HCT116 (cell line): ENCODE data around the gene FGD4. TPM values are rescaled to one million over a fixed set of nuclear protein-coding genes. Genes with fewer than 3 reads are reported as not detected.

ENCODE experiments used
- ATAC-seq: fragments of 200-7000 bp; cut with Tn5 transposase; 2 replicates; pipeline ENCODE4 v1.9.1; 2020; ENCODE audit warnings: mild to moderate bottlenecking, moderate library complexity
- BruUV-seq: library from RNA; stranded (reverse); fragments of 400-500 nt; replicated peaks from 2 replicates; lab custom pipeline; 2021; lab: Mats Ljungman, UMichigan
- CTCF ChIA-PET: fragments of 300-600 bp; sonication (Branson Sonifier 250); formaldehyde crosslinking; loops from one replicate; lab custom pipeline; 2021; ENCODE audit warnings: antibody characterized with exemption; lab: Charles Lee
- POLR2A ChIA-PET: fragments of 300-600, 350-600 bp; sonication (Branson Sonifier 250); formaldehyde crosslinking; loops from one replicate; lab custom pipeline; 2021; ENCODE audit warnings: antibody characterized with exemption; lab: Charles Lee
- RAD21 ChIA-PET, 2 experiments: fragments of 300-600 bp; sonication (Branson Sonifier 250); formaldehyde crosslinking; loops; one replicate each; lab custom pipeline; 2023; ENCODE audit warnings: low total read pairs in 2 of 2; ENCODE audit not compliant: uncharacterized antibody in 2 of 2, unreplicated experiment in 2 of 2, low non-redundant PET in 1 of 2; lab: Charles Lee
- DNase-seq: peaks from one replicate; pipeline ENCODE4 v3.0.0-alpha.2; 2010; ENCODE audit warnings: low read depth, low spot score
- H2AFZ ChIP-seq: fragments of 200-600 bp; shearing (Covaris generic), sonication (generic); 2 replicates; pipeline ENCODE4 v1.6.1; 2017; ENCODE audit warnings: low read depth, mixed run types, mixed read lengths, antibody characterized with exemption, low read length; ENCODE audit not compliant: poor library complexity, severe bottlenecking
- H3K27ac ChIP-seq: 2 replicates; pipeline ENCODE4 v1.5.1; 2012; ENCODE audit warnings: low read depth, low read length
- H3K27me3 ChIP-seq: fragments of 200-600 bp; sonication (generic); 2 replicates; pipeline ENCODE4 v1.6.1; 2016; ENCODE audit warnings: mixed run types, low read length, mixed read lengths; ENCODE audit not compliant: insufficient read depth
- H3K36me3 ChIP-seq, 2 experiments: fragments of 200-500 bp in 1 of 2; fragments of 200-600 bp in 1 of 2; sonication (Bioruptor generic) in 1 of 2; sonication (generic) in 1 of 2; 2 replicates each; pipeline versions ENCODE4 v1.5.1 to v1.6.1; 2014 to 2016; ENCODE audit warnings: low read length in 2 of 2, inconsistent platforms in 1 of 2, mixed read lengths in 1 of 2, mixed run types in 1 of 2; ENCODE audit not compliant: insufficient read depth in 2 of 2, control insufficient read depth in 1 of 2
- H3K4me1 ChIP-seq, 2 experiments: fragments of 200-600 bp in 1 of 2; sonication (generic) in 1 of 2; 2 replicates each; pipeline versions ENCODE4 v1.5.1 to v1.6.1; 2012 to 2017; ENCODE audit warnings: low read length in 2 of 2, inconsistent platforms in 1 of 2, mild to moderate bottlenecking in 1 of 2, mixed read lengths in 1 of 2, mixed run types in 1 of 2, moderate library complexity in 1 of 2; ENCODE audit not compliant: insufficient read depth in 2 of 2, control insufficient read depth in 1 of 2
- H3K4me2 ChIP-seq: fragments of 200-600 bp; sonication (generic); 2 replicates; pipeline ENCODE4 v1.6.1; 2017; ENCODE audit warnings: mixed run types, low read length, mixed read lengths
- H3K4me3 ChIP-seq, 2 experiments: fragments of 200-600 bp in 1 of 2; sonication (generic) in 1 of 2; replicated peaks in 1 of 2; 2 replicates each; pipeline ENCODE4 v1.5.1; 2011 to 2016; ENCODE audit warnings: low read length in 2 of 2, control low read depth in 1 of 2, low read depth in 1 of 2, mild to moderate bottlenecking in 1 of 2, mixed read lengths in 1 of 2, mixed run types in 1 of 2
- H3K79me2 ChIP-seq: fragments of 200-600 bp; sonication (generic); 2 replicates; pipeline ENCODE4 v1.6.1; 2017; ENCODE audit warnings: mild to moderate bottlenecking, mixed run types, low read length, moderate library complexity, mixed read lengths; ENCODE audit not compliant: insufficient read depth
- H3K9ac ChIP-seq: fragments of 200-600 bp; sonication (generic); 2 replicates; pipeline ENCODE4 v1.6.1; 2016; ENCODE audit warnings: low read length, mixed read lengths
- H3K9me2 ChIP-seq: fragments of 200-600 bp; sonication (generic), shearing (Covaris generic); 2 replicates; pipeline ENCODE4 v1.6.1; 2017; ENCODE audit warnings: mixed run types, mild to moderate bottlenecking, moderate library complexity; ENCODE audit not compliant: insufficient read depth
- H3K9me3 ChIP-seq, 2 experiments: fragments of 200-500 bp in 1 of 2; fragments of 200-600 bp in 1 of 2; sonication (Bioruptor generic) in 1 of 2; sonication (generic) in 1 of 2; 2 replicates each; pipeline ENCODE4 v1.6.1; 2014 to 2017; ENCODE audit warnings: low read length in 2 of 2, mixed read lengths in 2 of 2, inconsistent platforms in 1 of 2, low read depth in 1 of 2, mild to moderate bottlenecking in 1 of 2, mixed run types in 1 of 2, moderate library complexity in 1 of 2; ENCODE audit not compliant: control insufficient read depth in 1 of 2, insufficient read depth in 1 of 2
- H4K20me1 ChIP-seq: fragments of 200-600 bp; sonication (generic), shearing (Covaris generic); 2 replicates; pipeline ENCODE4 v1.6.1; 2017; ENCODE audit warnings: mixed run types, mild to moderate bottlenecking, moderate library complexity; ENCODE audit not compliant: insufficient read depth
- CBX3 ChIP-seq: IDR thresholded peaks from 2 replicates; pipeline ENCODE4 v1.6.1; 2012; ENCODE audit warnings: low read depth
- CEBPB ChIP-seq: IDR thresholded peaks from 2 replicates; pipeline ENCODE4 v1.6.1; 2012; ENCODE audit warnings: low read depth
- EGR1 ChIP-seq: IDR thresholded peaks from 2 replicates; pipeline ENCODE4 v1.6.1; 2012; ENCODE audit warnings: low read depth
- EZH2 ChIP-seq: fragments of 200-600 bp; sonication (generic); IDR thresholded peaks from 2 replicates; pipeline ENCODE4 v1.6.1; 2017; ENCODE audit warnings: antibody characterized with exemption, mixed run types
- EZH2phosphoT487 ChIP-seq: fragments of 200-600 bp; IDR thresholded peaks from 2 replicates; pipeline ENCODE4 v1.6.1; 2018; ENCODE audit warnings: antibody characterized with exemption, borderline replicate concordance
- FOSL1 ChIP-seq: IDR thresholded peaks from 2 replicates; pipeline ENCODE4 v1.6.1; 2012; ENCODE audit warnings: low read depth
- POLR2A ChIP-seq: IDR thresholded peaks from 2 replicates; pipeline ENCODE4 v1.7.0; 2011; ENCODE audit warnings: borderline replicate concordance; ENCODE audit not compliant: insufficient read depth, insufficient read length; ENCODE audit errors: extremely low read depth
- SP1 ChIP-seq: IDR thresholded peaks from 2 replicates; pipeline ENCODE4 v1.6.1; 2012; ENCODE audit warnings: low read depth
- TCF7L2 ChIP-seq: IDR thresholded peaks from 2 replicates; pipeline ENCODE4 v1.7.0; 2011; ENCODE audit warnings: borderline replicate concordance, inconsistent platforms; ENCODE audit not compliant: insufficient read depth, insufficient read length; ENCODE audit errors: extremely low read depth
- ZFX ChIP-seq: fragments of 450-650 bp; IDR thresholded peaks from 2 replicates; pipeline ENCODE4 v1.6.1; 2017
- intact Hi-C: fragments of 100-400 bp; cut with micrococcal nuclease; formaldehyde crosslinking; loops from 2 replicates; pipeline ENCODE4 v1.10.0; 2022
- total RNA-seq: library from RNA; stranded (reverse); gene quantifications from one replicate; pipeline ENCODE4 v1.2.1, GENCODE V29; 2021; ENCODE audit not compliant: unreplicated experiment
- TF ChIP-seq, protein P1 (sequence below): IDR thresholded peaks from 2 replicates; pipeline ENCODE4 v1.6.1; 2012
- TF ChIP-seq, protein P2 (sequence below): IDR thresholded peaks from 2 replicates; pipeline ENCODE4 v1.6.1; 2012; ENCODE audit warnings: low read depth
- TF ChIP-seq, protein P3 (sequence below), 3 experiments: fragments of 200-600 bp in 1 of 3; sonication (generic) in 1 of 3; IDR thresholded peaks in 2 of 3; conservative IDR thresholded peaks in 1 of 3; 2 replicates each; pipeline ENCODE4 v1.5.1; 2012 to 2017; ENCODE audit warnings: low read depth in 2 of 3, low read length in 2 of 3, antibody characterized with exemption in 1 of 3, borderline replicate concordance in 1 of 3, control low read depth in 1 of 3, mild to moderate bottlenecking in 1 of 3, mixed read lengths in 1 of 3, mixed run types in 1 of 3, moderate library complexity in 1 of 3; ENCODE audit not compliant: insufficient read depth in 1 of 3
- TF ChIP-seq, protein P4 (sequence below): IDR thresholded peaks from 2 replicates; pipeline ENCODE4 v1.6.1; 2012

Gene FGD4
- total RNA-seq, 1 experiment from 2014 or later = 7.7 TPM

DNA sequence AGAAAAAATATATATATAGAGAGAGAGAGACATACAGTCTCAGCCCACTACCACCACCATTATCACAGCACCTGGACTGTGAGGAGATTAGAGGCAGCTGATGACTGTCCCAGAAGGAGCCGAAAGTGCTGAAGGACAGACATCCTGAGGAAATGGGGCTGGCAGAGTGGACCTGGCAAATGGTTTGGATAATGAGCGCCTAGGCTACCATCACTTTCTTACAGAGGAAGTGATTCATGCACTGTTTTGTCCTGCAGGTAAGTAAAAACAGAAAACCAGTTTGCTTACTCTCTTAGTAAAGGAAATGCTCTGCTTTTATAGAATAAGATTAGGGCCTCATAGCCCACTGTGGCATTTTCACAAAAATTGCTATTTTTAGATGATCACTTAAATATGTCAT is 251.2 kb downstream of the FGD4 start:
- Histone ChIP-seq H4K20me1 (no peaks in the 10 kb centered on the region), H3K9me2 (no peaks in the 10 kb centered on the region), H3K4me3 (no peak overlapping the region), H3K9me3 (no peaks in the 10 kb centered on the region), H3K36me3 (no peaks in the 10 kb centered on the region), H3K9ac (no peak overlapping the region), H3K4me2 (no peak overlapping the region), H3K4me1 (0 out of 4 replicates have a peak, but pooled peaks cover 0 to 3% of the 10 kb centered on the region in 2 experiments), H3K79me2 (no peaks in the 10 kb centered on the region), H3K27me3 (no peaks in the 10 kb centered on the region), H3K27ac (no peak overlapping the region), H2AFZ (no peak overlapping the region)
- no peak for DNase-seq
- CTCF ChIA-PET = no interaction called here
- no peak for ATAC-seq
- RAD21 ChIA-PET = no interaction called here
- POLR2A ChIA-PET = no interaction called here
- no TSS peak for BruUV-seq
- TF ChIP-seq TCF7L2 = no peak
- no peak for TF ChIP-seq EGR1
- TF ChIP-seq CEBPB = no peak
- TF ChIP-seq POLR2A = no peak
- TF ChIP-seq, protein P1, sequence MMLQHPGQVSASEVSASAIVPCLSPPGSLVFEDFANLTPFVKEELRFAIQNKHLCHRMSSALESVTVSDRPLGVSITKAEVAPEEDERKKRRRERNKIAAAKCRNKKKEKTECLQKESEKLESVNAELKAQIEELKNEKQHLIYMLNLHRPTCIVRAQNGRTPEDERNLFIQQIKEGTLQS = no peak
- TF ChIP-seq, protein P2, sequence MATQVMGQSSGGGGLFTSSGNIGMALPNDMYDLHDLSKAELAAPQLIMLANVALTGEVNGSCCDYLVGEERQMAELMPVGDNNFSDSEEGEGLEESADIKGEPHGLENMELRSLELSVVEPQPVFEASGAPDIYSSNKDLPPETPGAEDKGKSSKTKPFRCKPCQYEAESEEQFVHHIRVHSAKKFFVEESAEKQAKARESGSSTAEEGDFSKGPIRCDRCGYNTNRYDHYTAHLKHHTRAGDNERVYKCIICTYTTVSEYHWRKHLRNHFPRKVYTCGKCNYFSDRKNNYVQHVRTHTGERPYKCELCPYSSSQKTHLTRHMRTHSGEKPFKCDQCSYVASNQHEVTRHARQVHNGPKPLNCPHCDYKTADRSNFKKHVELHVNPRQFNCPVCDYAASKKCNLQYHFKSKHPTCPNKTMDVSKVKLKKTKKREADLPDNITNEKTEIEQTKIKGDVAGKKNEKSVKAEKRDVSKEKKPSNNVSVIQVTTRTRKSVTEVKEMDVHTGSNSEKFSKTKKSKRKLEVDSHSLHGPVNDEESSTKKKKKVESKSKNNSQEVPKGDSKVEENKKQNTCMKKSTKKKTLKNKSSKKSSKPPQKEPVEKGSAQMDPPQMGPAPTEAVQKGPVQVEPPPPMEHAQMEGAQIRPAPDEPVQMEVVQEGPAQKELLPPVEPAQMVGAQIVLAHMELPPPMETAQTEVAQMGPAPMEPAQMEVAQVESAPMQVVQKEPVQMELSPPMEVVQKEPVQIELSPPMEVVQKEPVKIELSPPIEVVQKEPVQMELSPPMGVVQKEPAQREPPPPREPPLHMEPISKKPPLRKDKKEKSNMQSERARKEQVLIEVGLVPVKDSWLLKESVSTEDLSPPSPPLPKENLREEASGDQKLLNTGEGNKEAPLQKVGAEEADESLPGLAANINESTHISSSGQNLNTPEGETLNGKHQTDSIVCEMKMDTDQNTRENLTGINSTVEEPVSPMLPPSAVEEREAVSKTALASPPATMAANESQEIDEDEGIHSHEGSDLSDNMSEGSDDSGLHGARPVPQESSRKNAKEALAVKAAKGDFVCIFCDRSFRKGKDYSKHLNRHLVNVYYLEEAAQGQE = no peak
- no peak for TF ChIP-seq ZFX
- TF ChIP-seq, protein P3, sequence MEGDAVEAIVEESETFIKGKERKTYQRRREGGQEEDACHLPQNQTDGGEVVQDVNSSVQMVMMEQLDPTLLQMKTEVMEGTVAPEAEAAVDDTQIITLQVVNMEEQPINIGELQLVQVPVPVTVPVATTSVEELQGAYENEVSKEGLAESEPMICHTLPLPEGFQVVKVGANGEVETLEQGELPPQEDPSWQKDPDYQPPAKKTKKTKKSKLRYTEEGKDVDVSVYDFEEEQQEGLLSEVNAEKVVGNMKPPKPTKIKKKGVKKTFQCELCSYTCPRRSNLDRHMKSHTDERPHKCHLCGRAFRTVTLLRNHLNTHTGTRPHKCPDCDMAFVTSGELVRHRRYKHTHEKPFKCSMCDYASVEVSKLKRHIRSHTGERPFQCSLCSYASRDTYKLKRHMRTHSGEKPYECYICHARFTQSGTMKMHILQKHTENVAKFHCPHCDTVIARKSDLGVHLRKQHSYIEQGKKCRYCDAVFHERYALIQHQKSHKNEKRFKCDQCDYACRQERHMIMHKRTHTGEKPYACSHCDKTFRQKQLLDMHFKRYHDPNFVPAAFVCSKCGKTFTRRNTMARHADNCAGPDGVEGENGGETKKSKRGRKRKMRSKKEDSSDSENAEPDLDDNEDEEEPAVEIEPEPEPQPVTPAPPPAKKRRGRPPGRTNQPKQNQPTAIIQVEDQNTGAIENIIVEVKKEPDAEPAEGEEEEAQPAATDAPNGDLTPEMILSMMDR (IDR thresholded peaks at IDR 0.05 in 2 of 3, conservative IDR thresholded peaks at IDR 0.05 in 1 of 3; ENCODE audit: borderline replicate concordance in 1 of 3, insufficient read depth in 1 of 3, low read depth in 2 of 3, low read length in 2 of 3) = no peak
- TF ChIP-seq CBX3 = no peak
- TF ChIP-seq FOSL1 = no peak
- TF ChIP-seq EZH2 = no peak
- no peak for TF ChIP-seq SP1
- no peak for TF ChIP-seq EZH2phosphoT487
- TF ChIP-seq, protein P4, sequence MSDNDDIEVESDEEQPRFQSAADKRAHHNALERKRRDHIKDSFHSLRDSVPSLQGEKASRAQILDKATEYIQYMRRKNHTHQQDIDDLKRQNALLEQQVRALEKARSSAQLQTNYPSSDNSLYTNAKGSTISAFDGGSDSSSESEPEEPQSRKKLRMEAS = no peak
- intact Hi-C loops = no loop called here
